Measurements from ENCODE around the gene UBALD1. TPM values are rescaled to one million over a fixed set of nuclear protein-coding genes. Genes with fewer than 3 reads are reported as not detected.

Gene UBALD1
- total RNA-seq, 1 experiment from 2014 or later, result 24.6 TPM

DNA sequence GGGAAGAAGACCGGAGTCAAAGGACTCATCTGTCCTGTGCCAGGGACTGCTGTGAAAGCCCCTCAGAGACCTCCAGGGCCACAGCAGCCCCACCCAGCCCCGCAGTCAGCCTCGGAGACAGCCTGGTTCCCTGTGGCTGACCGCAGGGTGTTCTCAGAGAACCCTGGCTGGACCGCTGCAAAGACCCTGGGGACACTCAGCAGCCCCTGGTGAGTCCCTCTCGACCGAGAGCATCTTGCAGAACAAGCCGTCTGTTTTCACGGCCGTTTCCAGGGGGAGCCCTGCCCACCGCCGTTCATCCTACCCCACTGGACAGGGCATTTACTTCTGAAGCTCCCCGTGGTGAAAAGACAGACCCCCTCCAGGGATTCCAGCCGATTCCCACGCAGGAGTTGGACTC lies 10.3 kb downstream of the UBALD1 start:
- no peaks in the 10 kb centered on the region; the same call in 1 of the 2 replicates for H3K36me3 ChIP-seq (ENCODE audit: low read depth, low read length)
- no peaks in the 10 kb centered on the region for H4K20me1 ChIP-seq (ENCODE audit: low read length)
- H3K4me3 ChIP-seq (ENCODE audit: low read length), result no peak overlapping the region
- DNase-seq, result no peak
- ChIA-PET POLR2A (ENCODE audit: unreplicated experiment) (no interaction called here), CTCF (no interaction called here)
- H3K9me3 ChIP-seq (ENCODE audit: low read length), result no peaks in the 10 kb centered on the region
- H3K9ac ChIP-seq (ENCODE audit: low read length), result no peak overlapping the region
- no peaks in the 10 kb centered on the region for H3K9me2 ChIP-seq (replicated peaks; ENCODE audit: low read length)
- ATAC-seq, result no peak
- H3K4me1 ChIP-seq (ENCODE audit: insufficient read depth, low read length), result 0 out of 2 replicates have a peak, but pooled peaks cover 4% of the 10 kb centered on the region
- H3F3A ChIP-seq (ENCODE audit: low read length, unreplicated experiment), result no peaks in the 10 kb centered on the region
- no peak overlapping the region for H2AFZ ChIP-seq (ENCODE audit: low read length)
- no peak overlapping the region for H3K27ac ChIP-seq (ENCODE audit: low read length)
- no peak overlapping the region for H3K4me2 ChIP-seq (ENCODE audit: low read length)
- TF ChIP-seq, protein P1, sequence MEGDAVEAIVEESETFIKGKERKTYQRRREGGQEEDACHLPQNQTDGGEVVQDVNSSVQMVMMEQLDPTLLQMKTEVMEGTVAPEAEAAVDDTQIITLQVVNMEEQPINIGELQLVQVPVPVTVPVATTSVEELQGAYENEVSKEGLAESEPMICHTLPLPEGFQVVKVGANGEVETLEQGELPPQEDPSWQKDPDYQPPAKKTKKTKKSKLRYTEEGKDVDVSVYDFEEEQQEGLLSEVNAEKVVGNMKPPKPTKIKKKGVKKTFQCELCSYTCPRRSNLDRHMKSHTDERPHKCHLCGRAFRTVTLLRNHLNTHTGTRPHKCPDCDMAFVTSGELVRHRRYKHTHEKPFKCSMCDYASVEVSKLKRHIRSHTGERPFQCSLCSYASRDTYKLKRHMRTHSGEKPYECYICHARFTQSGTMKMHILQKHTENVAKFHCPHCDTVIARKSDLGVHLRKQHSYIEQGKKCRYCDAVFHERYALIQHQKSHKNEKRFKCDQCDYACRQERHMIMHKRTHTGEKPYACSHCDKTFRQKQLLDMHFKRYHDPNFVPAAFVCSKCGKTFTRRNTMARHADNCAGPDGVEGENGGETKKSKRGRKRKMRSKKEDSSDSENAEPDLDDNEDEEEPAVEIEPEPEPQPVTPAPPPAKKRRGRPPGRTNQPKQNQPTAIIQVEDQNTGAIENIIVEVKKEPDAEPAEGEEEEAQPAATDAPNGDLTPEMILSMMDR (conservative IDR thresholded peaks at IDR 0.05; ENCODE audit: low read depth, low read length), result no peak
- TF ChIP-seq EZH2 (IDR thresholded peaks at IDR 0.05; ENCODE audit: low read length, unreplicated experiment) (no peak), EZH2phosphoT487 (IDR thresholded peaks at IDR 0.05; ENCODE audit: borderline replicate concordance, low read length) (no peak)
- intact Hi-C loops (cut with micrococcal nuclease), result no loop called here
- no peaks in the 10 kb centered on the region for H3K79me2 ChIP-seq (ENCODE audit: low read length)
- no peaks in the 10 kb centered on the region for H3K27me3 ChIP-seq (ENCODE audit: low read length)
- BruUV-seq (replicated peaks), result no TSS peak

DNA sequence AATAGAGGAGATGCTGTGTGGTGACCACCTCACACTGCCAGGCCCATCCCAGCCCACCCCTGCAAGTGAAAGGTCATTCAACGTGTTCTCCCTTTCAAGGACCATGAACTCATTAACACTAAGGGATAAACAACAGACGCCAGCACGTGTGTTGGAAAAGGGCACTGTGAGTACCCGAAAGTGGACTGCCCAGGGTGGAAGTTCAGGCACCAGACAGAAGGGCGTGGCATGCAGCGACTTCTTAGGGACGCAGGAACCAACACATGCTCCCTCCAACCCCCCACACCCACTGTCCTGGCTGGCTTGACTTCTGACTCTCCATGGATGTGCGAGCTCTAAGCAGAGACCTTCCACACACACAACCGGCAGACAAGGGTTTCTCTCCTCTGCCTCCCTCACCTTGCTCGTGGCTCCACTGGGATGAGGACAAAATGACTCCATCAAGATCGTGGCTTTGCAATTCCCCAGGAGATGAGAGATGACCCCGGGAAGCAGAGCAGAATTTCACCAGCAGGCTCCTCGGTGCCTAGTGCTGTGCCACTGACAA lies 11.0 kb downstream of the UBALD1 start:
- Histone ChIP-seq H3K27ac (ENCODE audit: low read length) (no peak overlapping the region), H3K27me3 (ENCODE audit: low read length) (no peaks in the 10 kb centered on the region), H3K9me2 (replicated peaks; ENCODE audit: low read length) (no peaks in the 10 kb centered on the region), H4K20me1 (ENCODE audit: low read length) (no peaks in the 10 kb centered on the region), H3K36me3 (ENCODE audit: low read depth, low read length) (no peaks in the 10 kb centered on the region; the same call in 1 of the 2 replicates), H3K79me2 (ENCODE audit: low read length) (no peaks in the 10 kb centered on the region), H3K4me2 (ENCODE audit: low read length) (no peak overlapping the region), H3K9ac (ENCODE audit: low read length) (no peak overlapping the region), H3K4me1 (ENCODE audit: insufficient read depth, low read length) (0 out of 2 replicates have a peak, but pooled peaks cover 4% of the 10 kb centered on the region), H3F3A (ENCODE audit: low read length, unreplicated experiment) (no peaks in the 10 kb centered on the region), H2AFZ (ENCODE audit: low read length) (no peak overlapping the region), H3K9me3 (ENCODE audit: low read length) (no peaks in the 10 kb centered on the region), H3K4me3 (ENCODE audit: low read length) (no peak overlapping the region)
- intact Hi-C loops (cut with micrococcal nuclease), result no loop called here
- ChIA-PET POLR2A (ENCODE audit: unreplicated experiment) (no interaction called here), CTCF (no interaction called here)
- TF ChIP-seq, protein P1 (conservative IDR thresholded peaks at IDR 0.05; ENCODE audit: low read depth, low read length), result no peak
- TF ChIP-seq EZH2 (IDR thresholded peaks at IDR 0.05; ENCODE audit: low read length, unreplicated experiment) (no peak), EZH2phosphoT487 (IDR thresholded peaks at IDR 0.05; ENCODE audit: borderline replicate concordance, low read length) (no peak)
- BruUV-seq (replicated peaks), result no TSS peak
- DNase-seq (no peak), ATAC-seq (no peak)

DNA sequence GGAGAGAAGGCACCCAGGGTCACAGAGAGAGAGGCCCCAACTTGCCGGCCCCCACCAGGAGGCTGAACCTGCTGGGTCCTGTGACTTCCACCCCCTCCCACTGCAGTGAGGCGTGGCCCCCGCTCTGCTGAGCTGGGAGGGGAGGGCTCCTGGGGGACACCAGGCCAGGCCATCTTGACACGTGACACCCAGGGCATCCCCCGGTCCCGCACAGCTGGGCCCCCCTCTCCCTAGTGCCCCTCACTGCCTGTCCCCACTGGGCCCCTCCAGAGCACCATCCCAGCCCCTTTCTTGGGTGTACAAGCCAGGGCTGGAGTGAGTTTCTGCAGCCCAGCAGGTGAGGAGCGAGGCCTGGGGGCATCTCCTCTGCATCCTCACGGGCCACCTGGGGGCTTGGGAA lies 12.4 kb downstream of the UBALD1 start:
- Histone ChIP-seq H3K27me3 (ENCODE audit: low read length) (no peaks in the 10 kb centered on the region), H3K9me3 (ENCODE audit: low read length) (no peaks in the 10 kb centered on the region), H4K20me1 (ENCODE audit: low read length) (no peaks in the 10 kb centered on the region), H3K4me2 (ENCODE audit: low read length) (no peak overlapping the region), H2AFZ (ENCODE audit: low read length) (no peak overlapping the region), H3K4me1 (ENCODE audit: insufficient read depth, low read length) (0 out of 2 replicates have a peak, but pooled peaks cover 4% of the 10 kb centered on the region), H3K9me2 (replicated peaks; ENCODE audit: low read length) (no peaks in the 10 kb centered on the region), H3K27ac (ENCODE audit: low read length) (no peak overlapping the region), H3K79me2 (ENCODE audit: low read length) (no peaks in the 10 kb centered on the region), H3K9ac (ENCODE audit: low read length) (no peak overlapping the region), H3K4me3 (ENCODE audit: low read length) (no peak overlapping the region), H3F3A (ENCODE audit: low read length, unreplicated experiment) (no peaks in the 10 kb centered on the region), H3K36me3 (ENCODE audit: low read depth, low read length) (no peaks in the 10 kb centered on the region; the same call in 1 of the 2 replicates)
- ATAC-seq (no peak), DNase-seq (no peak)
- BruUV-seq (replicated peaks), result no TSS peak
- intact Hi-C loops (cut with micrococcal nuclease), result no loop called here
- TF ChIP-seq EZH2 (IDR thresholded peaks at IDR 0.05; ENCODE audit: low read length, unreplicated experiment), result no peak
- no peak for TF ChIP-seq EZH2phosphoT487 (IDR thresholded peaks at IDR 0.05; ENCODE audit: borderline replicate concordance, low read length)
- TF ChIP-seq, protein P1 (conservative IDR thresholded peaks at IDR 0.05; ENCODE audit: low read depth, low read length), result no peak
- ChIA-PET CTCF (interaction anchor here (0.8 kb wide), 1 partner anchor 22 kb away, joined by 3 read pairs; the partner anchor contains the start of gene MGRN1), POLR2A (ENCODE audit: unreplicated experiment) (no interaction called here)
